Glutamatergic neuron (in vitro differentiated cells): Measurements from ENCODE around the gene ANAPC15. TPM values are rescaled to one million over a fixed set of nuclear protein-coding genes. Genes with fewer than 3 reads are reported as not detected.

Experiments used
- DNase-seq: peaks from one replicate; pipeline ENCODE4 v3.0.0; 2022
- H3K27ac Mint-ChIP-seq: one replicate; pipeline ENCODE4 v1.8.0; 2020; ENCODE audit warnings: mild to moderate bottlenecking, mixed read lengths, inconsistent platforms; ENCODE audit not compliant: unreplicated experiment
- H3K27me3 Mint-ChIP-seq: one replicate; pipeline ENCODE4 v1.8.0; 2020; ENCODE audit warnings: mild to moderate bottlenecking, moderate library complexity, mixed read lengths, inconsistent platforms; ENCODE audit not compliant: unreplicated experiment
- H3K36me3 Mint-ChIP-seq: one replicate; pipeline ENCODE4 v1.8.0; 2020; ENCODE audit warnings: mild to moderate bottlenecking, mixed read lengths, inconsistent platforms; ENCODE audit not compliant: unreplicated experiment
- H3K4me1 Mint-ChIP-seq: one replicate; pipeline ENCODE4 v1.8.0; 2020; ENCODE audit warnings: mild to moderate bottlenecking, low read depth, mixed read lengths, inconsistent platforms; ENCODE audit not compliant: unreplicated experiment
- H3K4me3 Mint-ChIP-seq: one replicate; pipeline ENCODE4 v1.8.0; 2020; ENCODE audit warnings: mild to moderate bottlenecking, mixed read lengths, inconsistent platforms; ENCODE audit not compliant: unreplicated experiment
- H3K9me3 Mint-ChIP-seq: one replicate; pipeline ENCODE4 v1.8.0; 2020; ENCODE audit warnings: mild to moderate bottlenecking, moderate library complexity, mixed read lengths, inconsistent platforms; ENCODE audit not compliant: unreplicated experiment
- CTCF ChIP-seq: fragments of 200-600 bp; sonication (generic); IDR thresholded peaks from one replicate; pipeline ENCODE4 v1.5.0; 2021; ENCODE audit not compliant: partially characterized antibody, unreplicated experiment
- total RNA-seq: library from RNA; stranded (reverse); fragmentation: NEBNext Ultra II Directional; extraction: Animal tissue kit (Norgen Biotek cat#: 25700); gene quantifications from one replicate; pipeline ENCODE4 v1.2.1, GENCODE V29; 2021; ENCODE audit not compliant: unreplicated experiment

ANAPC15 gene
- total RNA-seq, 1 donor from 2014 or later, result 31.9 TPM

GRCh38 chr11:72081821-72082453 is 30.6 kb downstream of the ANAPC15 start:
- peaks cover 9% of the 10 kb centered on the region for H3K9me3 Mint-ChIP-seq
- no peak overlapping the region for H3K27ac Mint-ChIP-seq
- H3K27me3 Mint-ChIP-seq, result peaks cover 7% of the 10 kb centered on the region
- H3K4me3 Mint-ChIP-seq, result peak overlapping the region; percentile 84
- no peak for TF ChIP-seq CTCF
- no peak for DNase-seq
- no peaks in the 10 kb centered on the region for H3K36me3 Mint-ChIP-seq
- peaks cover 23% of the 10 kb centered on the region for H3K4me1 Mint-ChIP-seq

- H3K9me3 Mint-ChIP-seq, result peaks cover 9% of the 10 kb centered on the region
- peak overlapping the region; percentile 83 for H3K27ac Mint-ChIP-seq
- TF ChIP-seq CTCF, result no peak
- no peak for DNase-seq
- peak overlapping the region; percentile 89 for H3K4me3 Mint-ChIP-seq
- H3K27me3 Mint-ChIP-seq, result peaks cover 7% of the 10 kb centered on the region
- H3K36me3 Mint-ChIP-seq, result no peaks in the 10 kb centered on the region
- peaks cover 16% of the 10 kb centered on the region for H3K4me1 Mint-ChIP-seq
Measured at GRCh38 chr11:72081184-72081644, 31.3 kb downstream of the ANAPC15 start.

- Mint-ChIP-seq H3K27me3 (peaks cover 5% of the 10 kb centered on the region), H3K4me3 (peak within 1 kb of the TSS; percentile 89), H3K27ac (peak within 1 kb of the TSS; percentile 83), H3K4me1 (peaks cover 11% of the 10 kb centered on the region), H3K9me3 (peaks cover 9% of the 10 kb centered on the region), H3K36me3 (no peaks in the 10 kb centered on the region)
- peak; percentile 96 for DNase-seq
- TF ChIP-seq CTCF, result no peak
Measured at GRCh38 chr11:72080326-72081183, 31.9 kb downstream of the ANAPC15 start, which contains the start of the genes LRRC51 and NUMA1. Gene LRRC51, plus strand, starts transcription at chr11:72080850. Its CDS starts 8,234 bp downstream, at chr11:72089084. Gene NUMA1, minus strand, starts transcription at chr11:72080542. Its CDS starts 44,599 bp downstream, at chr11:72035943.

GRCh38 chr11:72079819-72080325 is 32.6 kb downstream of the ANAPC15 start:
- no peak for DNase-seq
- Mint-ChIP-seq H3K4me1 (peaks cover 11% of the 10 kb centered on the region), H3K27ac (peak overlapping the region; percentile 48), H3K9me3 (peaks cover 9% of the 10 kb centered on the region), H3K4me3 (peak overlapping the region; percentile 89), H3K27me3 (peaks cover 5% of the 10 kb centered on the region), H3K36me3 (no peaks in the 10 kb centered on the region)
- TF ChIP-seq CTCF, result no peak

GRCh38 chr11:72078477-72078876 is 34.0 kb downstream of the ANAPC15 start:
- Mint-ChIP-seq H3K4me1 (peaks cover 11% of the 10 kb centered on the region), H3K27ac (peak overlapping the region; percentile 49), H3K27me3 (peaks cover 5% of the 10 kb centered on the region), H3K36me3 (no peaks in the 10 kb centered on the region), H3K9me3 (peaks cover 9% of the 10 kb centered on the region), H3K4me3 (peak overlapping the region; percentile 60)
- no peak for DNase-seq
- no peak for TF ChIP-seq CTCF
